CD4-positive, CD25-positive, alpha-beta regulatory T cell (primary cell): ENCODE results near the gene ANKRD39. TPM values are rescaled to one million over a fixed set of nuclear protein-coding genes. Genes with fewer than 3 reads are reported as not detected.

Source experiments
- ATAC-seq, 2 donors: fragments of 150-1000 bp; cut with Tn5 transposase; one replicate each; pipeline ENCODE4 v1.10.0; 2021; ENCODE audit warnings: low read depth in 2 of 2, moderate number of reproducible peaks in 2 of 2, moderate library complexity in 1 of 2
- DNase-seq, 3 donors: peaks; one replicate each; pipeline versions ENCODE4 v3.0.0 to v3.0.0-alpha.2; 2012 to 2022; ENCODE audit warnings: mixed read lengths in 1 of 3
- H3K27ac ChIP-seq: one replicate; pipeline ENCODE4 v1.7.0; 2013; ENCODE audit warnings: mild to moderate bottlenecking, low read length; ENCODE audit not compliant: insufficient read depth, poor library complexity, severe bottlenecking
- H3K27me3 ChIP-seq: one replicate; pipeline ENCODE4 v1.7.0; 2013; ENCODE audit warnings: low read length; ENCODE audit not compliant: control insufficient read depth, insufficient read depth
- H3K36me3 ChIP-seq: one replicate; pipeline ENCODE4 v1.7.0; 2013; ENCODE audit warnings: mild to moderate bottlenecking, low read length, moderate library complexity; ENCODE audit not compliant: control insufficient read depth, insufficient read depth
- H3K4me1 ChIP-seq: 2 replicates; pipeline ENCODE4 v1.7.0; 2013; ENCODE audit warnings: mild to moderate bottlenecking, low read length; ENCODE audit not compliant: insufficient read depth, control insufficient read depth, poor library complexity, severe bottlenecking
- H3K4me3 ChIP-seq: one replicate; pipeline ENCODE4 v1.7.0; 2013; ENCODE audit warnings: low read depth, mild to moderate bottlenecking, low read length, moderate library complexity
- H3K9me3 ChIP-seq, 2 experiments: 1 replicate in 1 of 2; 2 replicates in 1 of 2; pipeline ENCODE4 v1.7.0; 2013; ENCODE audit warnings: low read length in 2 of 2, mild to moderate bottlenecking in 1 of 2, moderate library complexity in 1 of 2; ENCODE audit not compliant: control insufficient read depth in 2 of 2
- H3K27ac Mint-ChIP-seq, 3 donors: one replicate each; pipeline ENCODE4 v1.8.0; 2020 to 2022; ENCODE audit warnings: mild to moderate bottlenecking in 3 of 3, mixed read lengths in 3 of 3, moderate library complexity in 2 of 3
- H3K27me3 Mint-ChIP-seq: one replicate; pipeline ENCODE4 v1.8.0; 2022; ENCODE audit warnings: mild to moderate bottlenecking, mixed read lengths
- H3K36me3 Mint-ChIP-seq: one replicate; pipeline ENCODE4 v1.8.0; 2020; ENCODE audit warnings: mixed read lengths
- H3K4me1 Mint-ChIP-seq, 4 donors: one replicate each; pipeline ENCODE4 v1.8.0; 2020 to 2022; ENCODE audit warnings: mixed read lengths in 4 of 4, mild to moderate bottlenecking in 1 of 4
- H3K4me3 Mint-ChIP-seq, 4 donors: one replicate each; pipeline ENCODE4 v1.8.0; 2020 to 2022; ENCODE audit warnings: mild to moderate bottlenecking in 4 of 4, mixed read lengths in 4 of 4, moderate library complexity in 3 of 4
- H3K9me3 Mint-ChIP-seq, 7 donors: one replicate each; pipeline ENCODE4 v1.8.0; 2020 to 2022; ENCODE audit warnings: mixed read lengths in 7 of 7, mild to moderate bottlenecking in 3 of 7, moderate library complexity in 2 of 7
- polyA plus RNA-seq, 4 donors: library from polyadenylated mRNA; unstranded; fragments of 300-500 nt; fragmentation: Illumina TruSeq; gene quantifications; one replicate each; pipeline ENCODE4 v1.2.3, GENCODE V29; 2021
- total RNA-seq: library from RNA; stranded (reverse); gene quantifications from one replicate; pipeline ENCODE4 v1.2.3, GENCODE V29; 2022

ANKRD39 gene
- total and polyA plus RNA-seq, 5 donors from 2014 or later = 30.2 to 44.4 (median 35.0) TPM

DNA sequence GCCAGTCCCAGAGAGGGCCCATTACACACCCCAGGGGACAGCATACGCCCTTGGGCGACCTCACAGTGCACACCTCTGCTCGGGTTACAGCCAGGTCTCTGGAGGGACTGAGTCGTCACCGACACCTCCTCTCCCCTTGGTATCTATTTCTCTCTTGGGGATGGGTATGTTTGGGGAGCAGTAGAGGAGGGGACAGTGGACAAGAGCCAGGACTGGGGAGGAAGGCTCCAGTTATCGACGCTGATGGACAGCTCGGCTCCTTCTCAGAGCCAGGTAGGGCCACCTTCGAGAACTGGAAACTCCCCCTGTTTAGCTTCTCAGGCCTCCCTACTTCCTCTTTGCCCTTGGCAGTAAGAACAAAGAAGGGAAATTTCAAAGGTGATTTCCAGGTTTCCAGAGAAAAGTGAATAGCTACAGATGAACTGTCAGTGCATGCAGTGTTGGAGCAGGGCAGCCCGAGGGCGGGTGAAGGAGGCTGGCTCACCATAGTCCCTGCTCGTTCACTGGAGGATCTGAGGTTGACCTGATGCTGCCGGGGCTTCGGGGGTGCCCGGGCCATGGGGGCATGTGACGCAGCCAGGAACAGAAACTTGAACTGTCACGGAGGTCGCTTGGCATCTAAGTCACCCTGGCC, 16.5 kb upstream of the ANKRD39 start:
- no peaks in the 10 kb centered on the region for H3K36me3 ChIP-seq
- H3K27ac Mint-ChIP-seq = peak overlapping the region; percentile 41 to 91 (median 48)
- H3K27me3 ChIP-seq = no peaks in the 10 kb centered on the region
- H3K4me1 ChIP-seq = peaks cover 20% of the 10 kb centered on the region
- no peaks in the 10 kb centered on the region for H3K9me3 Mint-ChIP-seq
- H3K4me3 Mint-ChIP-seq = peak overlapping the region in 1 of 4 donors; percentile 80
- H3K27me3 Mint-ChIP-seq = peaks cover 36% of the 10 kb centered on the region
- DNase-seq = no peak
- no peak for ATAC-seq
- no peak overlapping the region for H3K4me3 ChIP-seq
- peak overlapping the region; percentile 5 for H3K27ac ChIP-seq
- H3K9me3 ChIP-seq = no peaks in the 10 kb centered on the region
- H3K36me3 Mint-ChIP-seq = no peaks in the 10 kb centered on the region
- H3K4me1 Mint-ChIP-seq = peaks cover 6 to 41% (median 14%) of the 10 kb centered on the region in 4 donors

DNA sequence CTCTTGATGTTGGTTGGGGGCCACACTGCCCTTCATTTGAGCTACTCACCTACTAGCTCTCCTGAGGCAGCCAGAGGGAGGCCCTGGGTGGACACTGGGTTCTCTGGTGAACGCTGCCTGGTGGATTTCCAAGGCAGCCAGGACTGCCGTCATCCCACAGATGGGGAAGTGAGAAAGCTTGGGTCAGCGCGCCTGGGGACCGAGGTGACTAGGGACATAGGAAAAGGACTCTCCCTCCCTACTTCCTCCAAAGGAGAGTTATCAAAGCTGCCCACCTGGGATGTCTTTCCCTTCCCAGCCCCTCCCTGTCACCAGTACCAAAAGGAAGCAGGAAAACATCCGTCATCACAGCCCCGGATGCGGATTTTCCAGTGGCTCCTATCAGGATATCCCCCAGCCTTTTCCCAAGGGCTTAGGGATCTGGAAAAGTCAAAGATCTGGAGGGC, 15.9 kb upstream of the ANKRD39 start:
- DNase-seq (no peak), ATAC-seq (no peak)
- Mint-ChIP-seq H3K27me3 (peaks cover 30% of the 10 kb centered on the region), H3K4me1 (peaks cover 6 to 41% (median 14%) of the 10 kb centered on the region in 4 donors), H3K4me3 (peak overlapping the region in 1 of 4 donors; percentile 53), H3K36me3 (no peaks in the 10 kb centered on the region), H3K9me3 (no peaks in the 10 kb centered on the region), H3K27ac (peak overlapping the region in 2 of 3 donors; percentile 41 to 91)
- Histone ChIP-seq H3K27me3 (no peaks in the 10 kb centered on the region), H3K4me3 (no peak overlapping the region), H3K9me3 (no peaks in the 10 kb centered on the region), H3K4me1 (peaks cover 24% of the 10 kb centered on the region), H3K27ac (peak overlapping the region; percentile 5), H3K36me3 (no peaks in the 10 kb centered on the region)

DNA sequence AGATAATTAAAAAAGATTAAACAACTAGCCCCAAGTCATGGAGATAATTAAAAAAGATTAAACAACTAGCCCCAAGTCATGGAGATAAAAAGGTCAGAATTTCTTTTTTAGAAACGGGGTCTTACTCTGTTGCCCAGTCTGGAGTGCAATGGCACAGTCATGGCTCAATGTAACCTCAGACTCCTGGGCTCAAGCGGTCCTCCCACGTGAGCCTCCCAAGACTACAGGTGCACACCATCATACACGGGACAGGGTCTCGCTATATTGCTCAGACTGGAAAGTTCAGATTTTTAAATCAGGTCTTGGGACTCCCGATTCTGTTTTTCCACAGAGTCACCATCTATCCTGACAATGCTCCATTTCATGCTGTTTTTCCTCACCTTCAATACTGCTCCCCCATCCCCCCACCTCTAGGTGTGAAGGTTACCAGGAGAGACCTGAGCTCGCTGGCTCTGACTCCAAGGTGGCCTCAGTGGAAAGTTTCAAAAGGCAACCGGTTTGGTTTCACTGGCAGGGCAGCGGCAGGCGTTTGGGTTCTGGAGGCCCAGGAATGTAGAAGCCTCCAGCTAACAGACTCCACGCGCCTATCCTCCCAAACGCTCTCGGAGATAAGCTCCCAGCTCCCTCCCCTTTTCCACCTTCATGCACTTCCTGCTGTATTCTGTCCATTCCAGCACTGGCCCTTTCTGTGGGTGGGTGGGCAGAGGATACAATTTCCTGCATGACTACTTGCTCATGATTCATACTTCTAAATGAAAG, 15.0 kb upstream of the ANKRD39 start:
- Histone ChIP-seq H3K9me3 (no peaks in the 10 kb centered on the region), H3K4me1 (peaks cover 31% of the 10 kb centered on the region), H3K27me3 (no peaks in the 10 kb centered on the region), H3K27ac (no peak overlapping the region), H3K4me3 (no peak overlapping the region), H3K36me3 (no peaks in the 10 kb centered on the region)
- no peaks in the 10 kb centered on the region for H3K36me3 Mint-ChIP-seq
- H3K4me3 Mint-ChIP-seq = peak overlapping the region in 3 of 4 donors; percentile 28 to 75 (median 53)
- ATAC-seq (no peak), DNase-seq (no peak)
- no peaks in the 10 kb centered on the region for H3K9me3 Mint-ChIP-seq
- peak overlapping the region in 2 of 3 donors; percentile 67 to 69 for H3K27ac Mint-ChIP-seq
- H3K4me1 Mint-ChIP-seq = peaks cover 6 to 45% (median 15%) of the 10 kb centered on the region in 4 donors
- peaks cover 35% of the 10 kb centered on the region for H3K27me3 Mint-ChIP-seq

DNA sequence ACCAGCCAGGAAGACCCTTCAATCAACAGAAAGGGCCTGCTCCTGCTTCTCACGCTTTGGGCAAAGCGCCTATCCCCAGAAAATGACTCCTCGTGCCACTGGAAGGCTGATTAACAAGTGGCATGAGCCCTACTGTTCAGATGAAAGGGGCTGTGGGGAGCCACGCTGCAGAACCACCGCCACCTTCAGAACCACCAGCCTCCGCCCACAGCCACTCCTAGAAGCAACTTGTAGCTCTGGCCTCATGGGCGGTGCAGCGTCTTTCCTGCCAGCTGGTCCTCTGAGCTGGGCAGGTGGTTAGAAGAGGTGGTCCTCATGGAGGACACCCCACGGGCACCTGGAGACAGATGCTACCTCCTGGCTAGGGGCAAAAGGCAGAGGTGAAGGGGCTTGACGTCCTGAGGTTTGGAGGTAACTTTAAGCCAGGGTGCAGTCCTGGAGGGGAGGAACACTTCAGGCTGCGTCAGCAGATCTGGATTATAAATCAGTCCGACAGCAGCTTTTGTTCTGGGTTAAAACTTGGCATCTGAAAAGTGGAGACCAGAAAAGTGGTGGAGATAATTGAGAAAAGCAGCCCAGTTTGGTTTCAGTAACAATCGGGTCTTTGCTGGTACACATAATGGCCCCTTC, 12.9 kb upstream of the ANKRD39 start:
- ATAC-seq = peak; percentile 52 to 54
- peak overlapping the region; percentile 44 for H3K4me3 ChIP-seq
- H3K27ac ChIP-seq = peak overlapping the region; percentile 71
- Mint-ChIP-seq H3K36me3 (no peaks in the 10 kb centered on the region), H3K4me3 (peak overlapping the region; percentile 90 to 95 (median 92)), H3K9me3 (no peaks in the 10 kb centered on the region), H3K4me1 (peaks cover 6 to 61% (median 23%) of the 10 kb centered on the region in 4 donors), H3K27ac (peak overlapping the region; percentile 87 to 96 (median 90)), H3K27me3 (peaks cover 44% of the 10 kb centered on the region)
- no peaks in the 10 kb centered on the region for H3K36me3 ChIP-seq
- H3K27me3 ChIP-seq = no peaks in the 10 kb centered on the region
- no peaks in the 10 kb centered on the region for H3K9me3 ChIP-seq
- DNase-seq = peak; percentile 36 to 70 (median 64)
- H3K4me1 ChIP-seq = peaks cover 38% of the 10 kb centered on the region

DNA sequence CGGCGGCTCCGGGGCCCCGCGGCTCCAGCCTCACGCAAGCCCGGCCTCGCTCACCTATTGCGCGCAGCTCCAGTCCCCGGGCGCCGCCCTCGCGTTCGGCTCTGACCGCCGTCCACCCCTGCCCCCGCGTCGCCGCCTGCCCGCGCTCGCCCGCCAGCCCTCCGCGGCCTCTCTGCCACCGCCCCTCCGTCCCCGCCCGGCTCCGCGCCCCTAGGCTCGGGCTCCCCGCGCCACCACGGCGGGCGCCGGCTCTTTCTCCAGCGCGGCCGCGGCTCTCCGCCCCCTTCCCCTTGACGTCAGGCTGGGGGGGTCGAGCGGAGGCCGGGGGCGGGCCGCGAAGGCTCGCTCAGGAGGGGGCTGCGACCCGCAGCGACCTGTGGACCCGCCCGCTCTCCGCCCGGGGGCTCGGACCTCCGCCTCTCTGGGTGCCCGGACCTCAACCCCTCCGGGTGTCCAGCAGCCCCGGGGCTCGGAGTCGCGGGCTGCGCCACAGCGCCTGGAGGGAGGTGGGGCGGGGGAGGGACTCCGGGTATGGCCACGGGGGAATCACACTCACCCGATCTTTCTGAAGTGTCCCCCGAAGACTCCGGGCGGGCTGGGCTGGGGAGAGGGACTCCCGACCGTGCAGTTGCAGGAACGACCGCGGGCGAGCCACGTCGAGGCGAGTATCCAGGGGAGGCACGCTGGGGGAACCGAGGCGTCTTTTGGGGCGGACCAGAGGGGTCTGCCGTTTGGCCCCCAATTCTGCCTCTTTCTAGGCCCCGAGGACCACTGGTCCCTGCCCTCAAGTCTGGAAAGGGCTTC, 12.2 kb upstream of the ANKRD39 start, which contains the start of gene SEMA4C:
Gene SEMA4C (minus strand): TSS at position 259 of the 804 bp plus-strand sequence. CDS start 2,194 bp downstream, outside the sequence.
- Histone ChIP-seq H3K4me3 (peak within 1 kb of the TSS; percentile 44), H3K9me3 (no peaks in the 10 kb centered on the region), H3K27me3 (no peaks in the 10 kb centered on the region), H3K4me1 (peaks cover 38% of the 10 kb centered on the region), H3K27ac (peak within 1 kb of the TSS; percentile 71), H3K36me3 (peaks cover 1% of the 10 kb centered on the region)
- DNase-seq (peak; percentile 23 to 67 (median 58)), ATAC-seq (peak; percentile 50 to 54)
- Mint-ChIP-seq H3K4me3 (peak within 1 kb of the TSS; percentile 90 to 95 (median 92)), H3K27me3 (peaks cover 44% of the 10 kb centered on the region), H3K36me3 (no peaks in the 10 kb centered on the region), H3K9me3 (no peaks in the 10 kb centered on the region), H3K4me1 (peaks cover 6 to 61% (median 23%) of the 10 kb centered on the region in 4 donors), H3K27ac (peak within 1 kb of the TSS; percentile 87 to 96 (median 90))

DNA sequence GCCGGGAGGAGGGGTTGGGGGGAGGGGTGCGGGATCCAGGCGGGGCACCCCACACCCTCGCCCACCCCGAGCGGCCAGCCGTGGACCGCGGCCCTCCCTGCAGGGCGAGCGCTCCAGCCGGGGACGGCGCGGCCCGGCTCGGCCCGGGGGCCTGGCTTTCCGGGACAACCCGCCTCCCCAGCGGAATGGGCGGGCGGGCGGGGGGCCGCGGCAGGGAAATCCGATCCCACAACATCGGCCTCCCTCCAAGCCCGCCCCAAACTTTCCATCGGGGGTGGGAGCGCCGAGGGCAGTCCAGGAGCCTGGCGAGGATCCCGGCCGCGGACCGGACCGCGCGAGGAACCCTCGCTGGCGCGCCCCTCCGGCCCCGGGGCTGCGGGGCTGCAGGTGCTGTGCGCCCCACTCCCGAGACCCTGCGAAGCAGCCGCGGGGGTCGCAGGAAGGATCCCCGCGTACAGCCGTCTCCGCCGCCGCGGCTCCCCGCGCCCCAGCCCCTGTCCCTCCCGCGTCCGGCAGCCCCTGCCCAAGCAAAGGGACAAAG, 11.5 kb upstream of the ANKRD39 start:
- Mint-ChIP-seq H3K27ac (no peak overlapping the region), H3K9me3 (no peaks in the 10 kb centered on the region), H3K36me3 (no peaks in the 10 kb centered on the region), H3K4me1 (peaks cover 6 to 57% (median 21%) of the 10 kb centered on the region in 4 donors), H3K27me3 (peaks cover 43% of the 10 kb centered on the region), H3K4me3 (peak overlapping the region in 3 of 4 donors; percentile 71 to 95 (median 80))
- H3K4me1 ChIP-seq = peaks cover 37% of the 10 kb centered on the region
- H3K27ac ChIP-seq = peak overlapping the region; percentile 71
- no peak for ATAC-seq
- no peaks in the 10 kb centered on the region for H3K27me3 ChIP-seq
- DNase-seq = no peak
- no peak overlapping the region for H3K4me3 ChIP-seq
- peaks cover 7% of the 10 kb centered on the region for H3K36me3 ChIP-seq
- no peaks in the 10 kb centered on the region for H3K9me3 ChIP-seq
